Psoas muscle (tissue), 8 donors: ENCODE data around the gene TLN1. TPM values are rescaled to one million over a fixed set of nuclear protein-coding genes. Genes with fewer than 3 reads are reported as not detected.

Source experiments
- ATAC-seq, 4 donors: fragments of 200-7000 bp; cut with Tn5 transposase; one replicate each; pipeline ENCODE4 v1.9.1; 2020; ENCODE audit warnings: moderate library complexity in 3 of 4, mild to moderate bottlenecking in 2 of 4
- DNase-seq, 2 donors: peaks; one replicate each; pipeline ENCODE4 v3.0.0-alpha.2; 2020
- H3K27ac ChIP-seq: fragments of 200-600 bp; one replicate; pipeline ENCODE4 v1.8.0; 2022
- H3K27me3 ChIP-seq, 3 donors: fragments of 200-600 bp in 1 of 3; one replicate each; pipeline versions ENCODE4 v1.6.1 to v1.8.0; 2013 to 2022; ENCODE audit warnings: low read length in 2 of 3, mild to moderate bottlenecking in 2 of 3, moderate library complexity in 1 of 3; ENCODE audit not compliant: insufficient read depth in 3 of 3
- H3K36me3 ChIP-seq, 2 donors: fragments of 200-600 bp in 1 of 2; one replicate each; pipeline versions ENCODE4 v1.6.1 to v1.8.0; 2013 to 2022; ENCODE audit warnings: low read depth in 1 of 2, mild to moderate bottlenecking in 1 of 2, moderate library complexity in 1 of 2; ENCODE audit not compliant: insufficient read depth in 1 of 2
- H3K4me1 ChIP-seq: fragments of 200-600 bp; one replicate; pipeline ENCODE4 v1.8.0; 2022
- H3K4me3 ChIP-seq: fragments of 200-600 bp; one replicate; pipeline ENCODE4 v1.8.0; 2022; ENCODE audit warnings: mild to moderate bottlenecking
- H3K9me3 ChIP-seq: fragments of 200-600 bp; one replicate; pipeline ENCODE4 v1.8.0; 2022
- CTCF ChIP-seq: fragments of 200-600 bp; IDR thresholded peaks from one replicate; pipeline ENCODE4 v1.8.0; 2022; ENCODE audit warnings: antibody characterized with exemption
- WGBS, 3 donors: extraction: QIAGEN DNeasy Blood & Tissue Kit; methylation state at CpG; one replicate each; pipeline versions ENCODE4 v1.1.6 to v1.1.7; 2013; 5-methylcytosine and 5-hydroxymethylcytosine counted together
- intact Hi-C, 2 donors: fragments of 100-400 bp; cut with DNase I; formaldehyde crosslinking; loops; one replicate each; pipeline versions ENCODE4 v1.11.0 to v1.14.2; 2022
- polyA plus RNA-seq, 3 donors: library from polyadenylated mRNA; stranded (reverse); fragments of 200-250 nt; gene quantifications; one replicate each; pipeline ENCODE4 v1.2.3, GENCODE V29; 2013
- total RNA-seq, 4 donors: library from RNA; stranded (reverse); fragmentation: NEBNext Ultra II Directional in 2 of 4; extraction: Animal tissue kit (Norgen Biotek cat#: 25700) in 2 of 4; gene quantifications; one replicate each; pipeline versions ENCODE4 v1.2.1 to v1.2.4, GENCODE V29; 2021 to 2023
- donor health status: healthy with polysubstance abuse.
- donor health status: DM: no; HTN: no; CAD: no; lungs with moderate emphysema.
- donor health status: Bipolar disorder and iron deficiency.
- donor health status: healthy.
- donor health status: DM: yes; HTN: yes; CAD: no.
- donor health status: DM: no; HTN: no; CAD: no.
- donor health status: DM: no; HTN: no; CAD: no.
- donor health status: DM: yes; HTN: yes; CAD: no.

Gene TLN1
- total and polyA plus RNA-seq, 7 donors: 88.2 to 320 (median 150) TPM

- no peaks in the 10 kb centered on the region for H3K27me3 ChIP-seq
- TF ChIP-seq CTCF: no peak
- DNase-seq (no peak), ATAC-seq (no peak)
- peaks cover 0 to 26% of the 10 kb centered on the region in 2 donors for H3K36me3 ChIP-seq
- intact Hi-C loops: loop anchor here (2.0 to 10.0 kb wide), 3 partner anchors 37 to 207 kb away; partner anchors contain the start of gene TESK1 (in 1 of the 2)
- peak overlapping the region; percentile 100 for H3K27ac ChIP-seq
- H3K4me1 ChIP-seq: peaks cover 19% of the 10 kb centered on the region
- no peaks in the 10 kb centered on the region for H3K9me3 ChIP-seq
- WGBS, 3 donors: 54 to 69% (median 62%) methylated on average over 13 of the region's 13 CpGs
- H3K4me3 ChIP-seq: peak overlapping the region; percentile 100
Measured at GRCh38 chr9:35691757-35692301, 40.2 kb downstream of the TLN1 start.

DNA sequence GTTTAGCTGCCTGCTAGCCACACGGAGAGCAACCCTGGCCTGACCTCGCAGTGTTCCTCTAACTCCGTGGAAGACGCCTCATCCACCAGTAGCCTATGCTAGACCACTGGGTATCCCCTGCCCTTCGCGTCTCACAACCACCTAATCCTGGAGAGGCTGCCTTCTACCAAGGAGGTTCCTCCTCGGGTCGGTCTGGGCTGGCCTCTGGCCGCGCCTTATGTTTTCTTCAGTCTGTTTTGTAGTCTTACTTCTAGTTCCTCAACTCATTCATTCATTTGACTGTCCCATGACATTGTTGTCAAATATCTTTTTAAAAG lies 40.7 kb downstream of the TLN1 start:
- Histone ChIP-seq H3K27ac (peak overlapping the region; percentile 100), H3K36me3 (peaks cover 0 to 21% of the 10 kb centered on the region in 2 donors), H3K4me3 (peak overlapping the region; percentile 100), H3K4me1 (peaks cover 19% of the 10 kb centered on the region), H3K9me3 (no peaks in the 10 kb centered on the region), H3K27me3 (no peaks in the 10 kb centered on the region)
- intact Hi-C loops: loop anchor here (2.0 to 10.0 kb wide), 3 partner anchors 38 to 206 kb away; partner anchors contain the start of gene TESK1 (in 1 of the 2)
- 16 to 17% (median 16%) methylated on average over 9 to 10 of the region's 10 CpGs for WGBS, 3 donors
- ATAC-seq (no peak), DNase-seq (no peak)
- TF ChIP-seq CTCF: no peak

- Histone ChIP-seq H3K27me3 (no peaks in the 10 kb centered on the region), H3K4me3 (peak overlapping the region; percentile 100), H3K36me3 (peaks cover 0 to 21% of the 10 kb centered on the region in 2 donors), H3K4me1 (peaks cover 19% of the 10 kb centered on the region), H3K9me3 (no peaks in the 10 kb centered on the region), H3K27ac (peak overlapping the region; percentile 100)
- intact Hi-C loops: loop anchor here (2.0 to 10.0 kb wide), 3 partner anchors 38 to 206 kb away; partner anchors contain the start of gene TESK1 (in 1 of the 2)
- TF ChIP-seq CTCF: no peak
- WGBS, 3 donors: 1% methylated on average over 37 to 61 of the region's 61 CpGs
- ATAC-seq: peak; percentile 34 to 60 (median 44)
- peak; percentile 86 to 90 for DNase-seq
Measured at GRCh38 chr9:35690614-35691333, 41.2 kb downstream of the TLN1 start.

- Histone ChIP-seq H3K27ac (peak overlapping the region; percentile 100), H3K27me3 (no peaks in the 10 kb centered on the region), H3K4me3 (peak overlapping the region; percentile 100), H3K36me3 (peaks cover 0 to 23% of the 10 kb centered on the region in 2 donors), H3K4me1 (peaks cover 22% of the 10 kb centered on the region), H3K9me3 (no peaks in the 10 kb centered on the region)
- ATAC-seq (no peak), DNase-seq (no peak)
- 0 to 1% (median 1%) methylated on average over 19 to 21 of the region's 21 CpGs for WGBS, 3 donors
- TF ChIP-seq CTCF: no peak
- intact Hi-C loops: loop anchor here (2.0 to 10.0 kb wide), 3 partner anchors 39 to 205 kb away; partner anchors contain the start of gene TESK1 (in 1 of the 2)
Measured at GRCh38 chr9:35690294-35690613, 41.7 kb downstream of the TLN1 start.
